ENCODE measurements around the gene LST1. TPM values are rescaled to one million over a fixed set of nuclear protein-coding genes. Genes with fewer than 3 reads are reported as not detected.

LST1 gene
- total RNA-seq, 1 experiment from 2014 or later, result not detected

DNA sequence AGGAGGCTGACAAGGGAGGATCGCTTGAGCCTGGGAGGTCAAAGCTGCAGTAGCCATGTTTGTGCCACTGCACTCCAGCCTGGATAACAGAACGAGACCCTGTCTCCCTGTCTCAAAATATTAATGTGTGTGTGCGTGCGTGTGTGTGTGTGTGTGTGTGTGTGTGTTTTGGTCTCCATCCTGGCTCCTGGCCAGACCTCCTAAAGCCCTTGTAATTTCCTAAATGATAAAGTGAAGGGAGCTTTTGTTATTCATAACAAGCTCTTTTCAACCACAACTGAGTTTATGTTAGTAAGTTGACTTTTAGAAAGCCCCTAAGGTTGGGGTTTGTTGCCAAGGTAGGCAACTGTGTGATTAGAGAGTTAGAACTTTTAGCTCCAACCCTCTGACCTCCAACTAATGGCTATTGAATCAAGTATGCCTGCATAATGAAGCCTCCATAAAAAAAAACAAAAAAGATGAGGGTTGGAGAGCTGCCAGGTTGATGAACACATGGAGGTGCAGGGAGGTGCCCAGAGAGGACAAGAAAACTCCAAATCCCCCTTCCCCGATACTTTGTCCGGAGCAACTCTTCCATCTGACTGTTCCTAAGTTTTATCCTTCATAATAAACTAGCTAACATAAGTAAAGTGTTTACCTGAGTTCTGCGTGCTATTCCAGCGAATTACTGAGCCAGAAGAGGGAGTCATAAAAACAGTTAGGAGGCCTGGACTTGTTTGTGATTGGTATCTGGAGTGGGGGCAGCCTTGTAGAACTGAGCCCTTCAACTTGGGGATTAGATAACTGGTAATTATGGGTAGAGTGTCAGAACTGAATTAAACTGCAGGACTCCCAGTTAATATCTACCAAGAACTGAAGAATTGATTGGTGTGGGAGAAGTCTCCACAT lies 23.7 kb downstream of the LST1 start:
- Histone ChIP-seq H3K4me1 (ENCODE audit: control insufficient read depth, insufficient read depth, low read length) (0 out of 2 replicates have a peak, but pooled peaks cover 2% of the 10 kb centered on the region), H3K27ac (ENCODE audit: low read length) (no peak overlapping the region), H3K36me3 (ENCODE audit: control insufficient read depth, insufficient read depth, low read length) (no peaks in the 10 kb centered on the region), H3K4me3 (ENCODE audit: low read depth in 2 of 2, low read length in 2 of 2) (no peak overlapping the region), H3K9me3 (ENCODE audit: control insufficient read depth, insufficient read depth, low read depth, low read length) (no peaks in the 10 kb centered on the region), H3K27me3 (ENCODE audit: control insufficient read depth, insufficient read depth, low read length) (no peaks in the 10 kb centered on the region)
- intact Hi-C loops (cut with micrococcal nuclease; ENCODE audit: unreplicated experiment), result no loop called here
- DNase-seq (ENCODE audit: low read depth, low spot score) (no peak), ATAC-seq (no peak)
- ChIA-PET CTCF (interaction anchor here (0.6 kb wide), 1 partner anchor 27 kb away, joined by 8 read pairs; no protein-coding TSS in a partner anchor), POLR2A (interaction anchor here (0.6 kb wide), 2 partner anchors 30 to 219 kb away, joined by 3 to 5 read pairs; no protein-coding TSS in a partner anchor)
- in situ Hi-C loops (cut with HindIII; ENCODE audit: low pct_unique_long_range_greater_than_20kb, low sequenced_read_pairs), result no loop called here
- BruUV-seq (replicated peaks), result no TSS peak
- TF ChIP-seq TCF7L2 (IDR thresholded peaks at IDR 0.05; ENCODE audit: low read depth, low read length) (no peak), POLR2AphosphoS5 (IDR thresholded peaks at IDR 0.05; ENCODE audit: low read depth, low read length) (no peak), SIN3A (IDR thresholded peaks at IDR 0.05; ENCODE audit: borderline replicate concordance, insufficient read depth, low read depth, low read length) (no peak)
- TF ChIP-seq, protein P1, sequence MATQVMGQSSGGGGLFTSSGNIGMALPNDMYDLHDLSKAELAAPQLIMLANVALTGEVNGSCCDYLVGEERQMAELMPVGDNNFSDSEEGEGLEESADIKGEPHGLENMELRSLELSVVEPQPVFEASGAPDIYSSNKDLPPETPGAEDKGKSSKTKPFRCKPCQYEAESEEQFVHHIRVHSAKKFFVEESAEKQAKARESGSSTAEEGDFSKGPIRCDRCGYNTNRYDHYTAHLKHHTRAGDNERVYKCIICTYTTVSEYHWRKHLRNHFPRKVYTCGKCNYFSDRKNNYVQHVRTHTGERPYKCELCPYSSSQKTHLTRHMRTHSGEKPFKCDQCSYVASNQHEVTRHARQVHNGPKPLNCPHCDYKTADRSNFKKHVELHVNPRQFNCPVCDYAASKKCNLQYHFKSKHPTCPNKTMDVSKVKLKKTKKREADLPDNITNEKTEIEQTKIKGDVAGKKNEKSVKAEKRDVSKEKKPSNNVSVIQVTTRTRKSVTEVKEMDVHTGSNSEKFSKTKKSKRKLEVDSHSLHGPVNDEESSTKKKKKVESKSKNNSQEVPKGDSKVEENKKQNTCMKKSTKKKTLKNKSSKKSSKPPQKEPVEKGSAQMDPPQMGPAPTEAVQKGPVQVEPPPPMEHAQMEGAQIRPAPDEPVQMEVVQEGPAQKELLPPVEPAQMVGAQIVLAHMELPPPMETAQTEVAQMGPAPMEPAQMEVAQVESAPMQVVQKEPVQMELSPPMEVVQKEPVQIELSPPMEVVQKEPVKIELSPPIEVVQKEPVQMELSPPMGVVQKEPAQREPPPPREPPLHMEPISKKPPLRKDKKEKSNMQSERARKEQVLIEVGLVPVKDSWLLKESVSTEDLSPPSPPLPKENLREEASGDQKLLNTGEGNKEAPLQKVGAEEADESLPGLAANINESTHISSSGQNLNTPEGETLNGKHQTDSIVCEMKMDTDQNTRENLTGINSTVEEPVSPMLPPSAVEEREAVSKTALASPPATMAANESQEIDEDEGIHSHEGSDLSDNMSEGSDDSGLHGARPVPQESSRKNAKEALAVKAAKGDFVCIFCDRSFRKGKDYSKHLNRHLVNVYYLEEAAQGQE (IDR thresholded peaks at IDR 0.05; ENCODE audit: insufficient read depth in 1 of 2, low read depth in 2 of 2, low read length in 1 of 2), result no peak
- TF ChIP-seq, protein P2, sequence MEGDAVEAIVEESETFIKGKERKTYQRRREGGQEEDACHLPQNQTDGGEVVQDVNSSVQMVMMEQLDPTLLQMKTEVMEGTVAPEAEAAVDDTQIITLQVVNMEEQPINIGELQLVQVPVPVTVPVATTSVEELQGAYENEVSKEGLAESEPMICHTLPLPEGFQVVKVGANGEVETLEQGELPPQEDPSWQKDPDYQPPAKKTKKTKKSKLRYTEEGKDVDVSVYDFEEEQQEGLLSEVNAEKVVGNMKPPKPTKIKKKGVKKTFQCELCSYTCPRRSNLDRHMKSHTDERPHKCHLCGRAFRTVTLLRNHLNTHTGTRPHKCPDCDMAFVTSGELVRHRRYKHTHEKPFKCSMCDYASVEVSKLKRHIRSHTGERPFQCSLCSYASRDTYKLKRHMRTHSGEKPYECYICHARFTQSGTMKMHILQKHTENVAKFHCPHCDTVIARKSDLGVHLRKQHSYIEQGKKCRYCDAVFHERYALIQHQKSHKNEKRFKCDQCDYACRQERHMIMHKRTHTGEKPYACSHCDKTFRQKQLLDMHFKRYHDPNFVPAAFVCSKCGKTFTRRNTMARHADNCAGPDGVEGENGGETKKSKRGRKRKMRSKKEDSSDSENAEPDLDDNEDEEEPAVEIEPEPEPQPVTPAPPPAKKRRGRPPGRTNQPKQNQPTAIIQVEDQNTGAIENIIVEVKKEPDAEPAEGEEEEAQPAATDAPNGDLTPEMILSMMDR (IDR thresholded peaks at IDR 0.05), result no peak

DNA sequence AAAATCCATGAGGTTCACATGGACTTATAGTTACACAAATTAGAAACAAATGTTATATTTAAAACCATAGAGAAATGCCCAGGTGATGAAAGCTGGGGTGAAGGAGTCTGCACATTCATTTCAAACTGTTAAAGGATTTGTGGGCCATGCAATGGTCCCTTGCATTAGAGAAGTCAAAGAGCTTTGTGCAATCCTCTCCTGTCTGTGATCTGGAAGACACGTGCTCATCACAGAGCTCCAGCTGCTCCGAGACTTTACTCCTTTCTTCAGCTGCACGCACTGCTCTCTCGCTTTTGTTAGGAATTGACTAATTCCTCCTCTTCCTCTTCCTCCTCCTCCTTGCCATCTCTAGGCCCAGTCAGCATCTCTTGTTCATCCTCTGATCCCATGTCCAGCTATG lies 24.9 kb downstream of the LST1 start:
- H3K4me3 ChIP-seq (ENCODE audit: low read depth in 2 of 2, low read length in 2 of 2), result no peak overlapping the region
- no peaks in the 10 kb centered on the region for H3K27me3 ChIP-seq (ENCODE audit: control insufficient read depth, insufficient read depth, low read length)
- intact Hi-C loops (cut with micrococcal nuclease; ENCODE audit: unreplicated experiment), result no loop called here
- in situ Hi-C loops (cut with HindIII; ENCODE audit: low pct_unique_long_range_greater_than_20kb, low sequenced_read_pairs), result no loop called here
- no peak for TF ChIP-seq TCF7L2 (IDR thresholded peaks at IDR 0.05; ENCODE audit: low read depth, low read length)
- TF ChIP-seq, protein P2 (IDR thresholded peaks at IDR 0.05), result no peak
- TF ChIP-seq, protein P1 (IDR thresholded peaks at IDR 0.05; ENCODE audit: insufficient read depth in 1 of 2, low read depth in 2 of 2, low read length in 1 of 2), result no peak
- TF ChIP-seq SIN3A (IDR thresholded peaks at IDR 0.05; ENCODE audit: borderline replicate concordance, insufficient read depth, low read depth, low read length), result no peak
- TF ChIP-seq POLR2AphosphoS5 (IDR thresholded peaks at IDR 0.05; ENCODE audit: low read depth, low read length), result no peak
- no peak overlapping the region for H3K27ac ChIP-seq (ENCODE audit: low read length)
- DNase-seq (ENCODE audit: low read depth, low spot score) (no peak), ATAC-seq (no peak)
- no TSS peak for BruUV-seq (replicated peaks)
- no peaks in the 10 kb centered on the region for H3K36me3 ChIP-seq (ENCODE audit: control insufficient read depth, insufficient read depth, low read length)
- ChIA-PET CTCF (no interaction called here), POLR2A (no interaction called here)
- 0 out of 2 replicates have a peak, but pooled peaks cover 3% of the 10 kb centered on the region for H3K4me1 ChIP-seq (ENCODE audit: control insufficient read depth, insufficient read depth, low read length)
- H3K9me3 ChIP-seq (ENCODE audit: control insufficient read depth, insufficient read depth, low read depth, low read length), result no peaks in the 10 kb centered on the region
